HL-60 (cell line): ENCODE data around the gene ZNF747.
A peak's percentile ranks its signal among the peaks of the same experiment; 100 is the strongest.

ENCODE experiments used
- DNase-seq, 2 experiments: peaks; one replicate each; pipeline ENCODE4 v3.0.0-alpha.2; 2010 to 2020; ENCODE audit warnings: low read depth in 1 of 2, low spot score in 1 of 2
- H3K27ac ChIP-seq: fragments of 250-450 bp; sonication (Bioruptor Pico); replicated peaks from 2 replicates; pipeline ENCODE4 v1.5.1; 2020; ENCODE audit warnings: mild to moderate bottlenecking, moderate library complexity
- H3K27me3 ChIP-seq: fragments of 250-450 bp; sonication (Bioruptor Pico); 2 replicates; pipeline ENCODE4 v1.5.1; 2021; ENCODE audit warnings: mild to moderate bottlenecking, moderate library complexity; ENCODE audit not compliant: insufficient read depth, poor library complexity, severe bottlenecking
- H3K4me3 ChIP-seq: replicated peaks from 2 replicates; pipeline ENCODE4 v1.5.1; 2011; ENCODE audit warnings: mild to moderate bottlenecking, control low read depth, low read length; ENCODE audit not compliant: insufficient read depth
- CTCF ChIP-seq: IDR thresholded peaks from one replicate; pipeline ENCODE4 v1.5.1; 2011; ENCODE audit warnings: low read length, control low read depth, inconsistent platforms; ENCODE audit not compliant: insufficient read depth
- GABPA ChIP-seq: IDR thresholded peaks from 2 replicates; pipeline ENCODE4 v1.6.1; 2012; ENCODE audit warnings: low read depth
- POLR2AphosphoS5 ChIP-seq: IDR thresholded peaks from 2 replicates; pipeline ENCODE4 v1.6.1; 2012; ENCODE audit warnings: low read depth
- REST ChIP-seq: IDR thresholded peaks from 2 replicates; pipeline ENCODE4 v1.6.1; 2012; ENCODE audit warnings: low read depth; ENCODE audit not compliant: insufficient replicate concordance
- SPI1 ChIP-seq: IDR thresholded peaks from 2 replicates; pipeline ENCODE4 v1.6.1; 2012; ENCODE audit warnings: low read depth, mild to moderate bottlenecking, borderline replicate concordance

Gene ZNF747

GRCh38 chr16:30548416-30549253 lies 14.0 kb upstream of the ZNF747 start:
- no peak overlapping the region for H3K27ac ChIP-seq
- no peaks in the 10 kb centered on the region for H3K27me3 ChIP-seq
- H3K4me3 ChIP-seq: no peak overlapping the region
- TF ChIP-seq GABPA: no peak
- no peak for TF ChIP-seq POLR2AphosphoS5
- TF ChIP-seq SPI1: no peak
- TF ChIP-seq CTCF: no peak
- no peak for TF ChIP-seq REST
- DNase-seq: no peak

GRCh38 chr16:30546115-30546514 lies 11.5 kb upstream of the ZNF747 start:
- Histone ChIP-seq H3K27ac (peak overlapping the region; percentile 29), H3K27me3 (no peaks in the 10 kb centered on the region), H3K4me3 (no peak overlapping the region)
- peak in 1 of 2 experiments; percentile 73 for DNase-seq
- TF ChIP-seq REST (no peak), CTCF (no peak), SPI1 (peak; percentile 39; the same call in 1 of the 2 replicates)

GRCh38 chr16:30543067-30543466 lies 8.4 kb upstream of the ZNF747 start:
- no peak for DNase-seq
- TF ChIP-seq SPI1 (no peak), POLR2AphosphoS5 (no peak), GABPA (no peak), CTCF (no peak), REST (no peak)
- Histone ChIP-seq H3K4me3 (no peak overlapping the region), H3K27me3 (no peaks in the 10 kb centered on the region), H3K27ac (no peak overlapping the region)
